ENCODE measurements around the gene DNAH5. TPM values are rescaled to one million over a fixed set of nuclear protein-coding genes. Genes with fewer than 3 reads are reported as not detected.
"Not testable (repeated sequence)": the region's sequence is repeated elsewhere in the genome, so short reads cannot be mapped to it uniquely, and the experiment has no call there.

The DNAH5 gene
- total RNA-seq: 0.35 TPM
- long read RNA-seq: 0 reads

DNA sequence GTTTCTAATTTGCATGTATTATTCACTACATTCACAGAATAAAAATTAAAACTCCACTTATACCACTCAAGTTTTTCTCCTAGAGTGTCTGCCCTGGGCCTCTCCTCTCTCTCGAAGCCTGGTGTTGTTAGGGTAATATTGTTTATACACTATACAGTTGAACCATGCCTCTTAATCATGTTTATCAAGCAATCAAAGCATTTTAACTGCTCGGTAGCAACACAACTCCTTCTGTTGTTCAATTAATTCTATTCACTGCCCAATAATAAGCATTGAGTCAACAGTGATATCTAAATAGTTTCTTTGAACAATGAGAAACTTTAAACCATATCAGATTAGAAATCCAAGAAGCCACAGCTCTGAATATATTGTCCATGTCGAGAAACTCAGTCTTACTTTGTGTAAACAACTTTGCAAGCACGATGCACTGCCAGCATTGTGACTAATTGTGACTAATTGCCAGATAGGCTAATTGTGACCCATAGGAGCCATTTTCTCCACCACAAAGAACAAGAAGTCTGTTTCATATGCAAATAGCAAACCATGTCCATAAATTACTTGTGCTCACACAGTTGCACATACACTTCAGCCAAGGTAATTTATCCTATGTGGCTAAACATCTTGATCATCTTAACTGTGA is at the start of gene DNAH5:
Gene DNAH5 (minus strand): TSS at position 129 of the 640 bp plus-strand sequence. CDS start 250 bp downstream, outside the sequence.
- intact Hi-C loops (cut with DNase I): no loop called here
- no peak for DNase-seq (ENCODE audit: low spot score)

DNA sequence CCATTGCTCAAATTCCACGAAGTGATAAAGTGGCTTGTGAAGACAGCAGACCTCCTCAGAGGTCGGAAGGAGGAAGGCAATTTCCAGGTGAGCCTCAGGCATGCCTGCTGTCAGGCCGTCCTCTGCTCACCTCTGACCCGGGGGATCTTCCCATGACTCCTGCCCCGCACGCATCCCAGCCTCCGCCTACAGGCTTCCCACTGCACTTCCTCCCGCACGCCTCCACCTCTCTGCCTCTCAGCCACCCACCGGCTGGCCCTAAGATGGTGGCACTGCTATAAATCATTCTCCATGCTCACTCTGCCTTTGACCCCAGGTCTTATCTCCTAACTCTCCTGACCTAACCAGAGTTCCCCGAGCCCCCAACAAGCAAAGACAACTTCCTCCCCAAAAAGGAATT is 49.4 kb upstream of the DNAH5 start:
- intact Hi-C loops (cut with DNase I): no loop called here
- DNase-seq (ENCODE audit: low spot score): no peak

DNA sequence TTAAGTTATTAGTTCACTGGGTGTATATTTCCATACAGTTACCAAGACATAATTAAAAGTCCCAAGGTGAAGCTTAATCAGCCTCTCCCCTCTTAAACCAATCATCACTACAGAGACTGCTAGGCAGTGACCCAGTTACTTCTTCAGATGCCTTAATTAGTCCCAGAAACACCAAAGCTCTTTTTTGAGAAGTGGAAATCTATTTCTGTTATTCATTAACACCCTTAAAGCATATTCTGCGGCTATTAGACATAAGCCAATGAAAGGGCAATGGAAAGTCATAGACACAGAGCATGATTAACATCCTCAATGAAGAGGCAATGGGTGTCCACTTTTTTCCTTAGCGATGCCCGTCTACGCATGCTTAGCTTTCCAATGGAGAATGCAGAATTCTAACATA is 48.3 kb upstream of the DNAH5 start:
- intact Hi-C loops (cut with DNase I): no loop called here
- no peak for DNase-seq (ENCODE audit: low spot score)

DNA sequence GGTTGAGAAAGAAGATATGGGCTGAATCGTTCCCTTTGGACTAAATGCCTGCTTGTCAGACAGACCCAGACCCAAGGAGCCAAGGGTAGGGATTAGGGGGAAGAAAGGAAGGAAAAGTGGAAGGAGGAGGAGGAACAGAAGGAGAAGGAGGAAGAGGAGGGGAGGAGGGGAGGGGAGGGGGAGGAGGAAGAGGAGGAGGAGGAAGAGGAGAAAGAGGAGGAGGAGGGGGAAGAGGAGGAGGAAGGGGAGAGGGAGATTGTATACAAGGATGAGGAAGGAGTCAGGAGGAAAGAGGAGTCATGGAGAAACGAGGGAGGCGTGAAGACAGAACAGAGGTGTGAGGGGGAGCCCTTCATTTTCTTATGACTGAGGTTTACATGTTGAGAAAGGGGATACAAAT is 46.9 kb upstream of the DNAH5 start:
- intact Hi-C loops (cut with DNase I): no loop called here
- no peak for DNase-seq (ENCODE audit: low spot score)

- intact Hi-C loops (cut with DNase I): no loop called here
- no peak for DNase-seq (ENCODE audit: low spot score)
Observed at GRCh38 chr5:13990896-13991295, 46.4 kb upstream of the DNAH5 start.

DNA sequence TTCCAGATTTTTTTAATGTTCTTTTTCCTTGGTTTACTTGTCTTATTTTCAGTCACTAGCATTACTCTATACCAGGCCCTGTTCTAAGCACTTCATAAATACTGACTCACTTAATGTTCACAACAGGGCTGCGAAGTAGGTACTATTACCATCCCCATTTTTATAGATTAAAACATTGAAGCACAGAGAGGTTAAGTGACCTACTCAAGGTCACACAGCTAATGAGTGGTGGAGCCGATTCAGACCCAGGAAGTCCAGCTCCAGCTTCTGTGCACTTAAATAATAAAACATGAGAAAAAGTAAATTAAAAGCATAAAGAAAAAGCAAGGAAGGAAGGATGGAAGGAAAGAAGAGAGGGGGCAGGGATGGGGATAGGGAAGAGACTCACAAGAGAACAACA is 45.3 kb upstream of the DNAH5 start:
- intact Hi-C loops (cut with DNase I): loop anchor here (5.0 kb wide), 4 partner anchors 117 to 657 kb away; no protein-coding TSS in a partner anchor
- no peak for DNase-seq (ENCODE audit: low spot score)

- intact Hi-C loops (cut with DNase I): loop anchor here (5.0 kb wide), 4 partner anchors 119 to 659 kb away; no protein-coding TSS in a partner anchor
- no peak for DNase-seq (ENCODE audit: low spot score)
Observed at GRCh38 chr5:13987843-13988464, 43.5 kb upstream of the DNAH5 start.

GRCh38 chr5:13985731-13986418 is 41.4 kb upstream of the DNAH5 start:
- intact Hi-C loops (cut with DNase I): loop anchor here (5.0 kb wide), 4 partner anchors 121 to 661 kb away; no protein-coding TSS in a partner anchor
- no peak for DNase-seq (ENCODE audit: low spot score)

- intact Hi-C loops (cut with DNase I): loop anchor here (5.0 kb wide), 4 partner anchors 122 to 662 kb away; no protein-coding TSS in a partner anchor
- not testable (repeated sequence) for DNase-seq (ENCODE audit: low spot score)
Observed at GRCh38 chr5:13984888-13985287, 40.4 kb upstream of the DNAH5 start.

- no peak for DNase-seq (ENCODE audit: low spot score)
- intact Hi-C loops (cut with DNase I): no loop called here
Observed at GRCh38 chr5:13976867-13977830, 32.7 kb upstream of the DNAH5 start.

GRCh38 chr5:13976223-13976622 is 31.7 kb upstream of the DNAH5 start:
- DNase-seq (ENCODE audit: low spot score): no peak
- intact Hi-C loops (cut with DNase I): no loop called here

- intact Hi-C loops (cut with DNase I): no loop called here
- no peak for DNase-seq (ENCODE audit: low spot score)
Observed at GRCh38 chr5:13975246-13975645, 30.8 kb upstream of the DNAH5 start.

GRCh38 chr5:13973724-13974123 is 29.2 kb upstream of the DNAH5 start:
- no peak for DNase-seq (ENCODE audit: low spot score)
- intact Hi-C loops (cut with DNase I): no loop called here

GRCh38 chr5:13972029-13972428 is 27.5 kb upstream of the DNAH5 start:
- DNase-seq (ENCODE audit: low spot score): no peak
- intact Hi-C loops (cut with DNase I): no loop called here

- intact Hi-C loops (cut with DNase I): no loop called here
- no peak for DNase-seq (ENCODE audit: low spot score)
Observed at GRCh38 chr5:13957032-13957645, 12.7 kb upstream of the DNAH5 start.

DNA sequence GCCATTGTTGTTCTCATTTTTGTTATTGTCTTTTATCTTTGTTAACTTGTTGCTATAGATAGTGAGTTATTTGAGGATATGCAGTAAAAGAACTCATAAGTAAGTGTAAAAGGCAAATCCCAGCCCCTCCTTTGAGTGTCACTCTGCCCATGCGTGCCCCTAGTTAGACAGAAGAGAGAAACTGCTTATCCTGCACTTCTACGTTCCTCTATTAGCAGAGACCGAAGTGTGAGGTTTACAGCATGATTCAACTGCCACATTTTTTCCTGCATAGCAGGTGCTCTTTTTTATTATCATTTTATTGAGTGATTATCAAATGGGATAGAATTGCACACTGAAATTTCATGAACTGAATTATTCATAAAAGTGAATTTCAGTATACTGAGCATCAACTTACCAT is 12.0 kb upstream of the DNAH5 start:
- intact Hi-C loops (cut with DNase I): no loop called here
- no peak for DNase-seq (ENCODE audit: low spot score)

GRCh38 chr5:13955896-13956295 is 11.4 kb upstream of the DNAH5 start:
- intact Hi-C loops (cut with DNase I): no loop called here
- DNase-seq (ENCODE audit: low spot score): no peak

- intact Hi-C loops (cut with DNase I): no loop called here
- no peak for DNase-seq (ENCODE audit: low spot score)
Observed at GRCh38 chr5:13946111-13946510, 1.6 kb upstream of the DNAH5 start.

- intact Hi-C loops (cut with DNase I): no loop called here
- no peak for DNase-seq (ENCODE audit: low spot score)
Observed at GRCh38 chr5:13945271-13945670, 783 bp upstream of the DNAH5 start.

Measured in cardiac septum (tissue), 1 donor.